IPS-15b (cell line): ENCODE data around the gene GATAD2A.

Experiments used
- H3K27me3 ChIP-seq: one replicate; pipeline ENCODE4 v1.6.1; 2013; ENCODE audit warnings: low read length; ENCODE audit not compliant: control insufficient read depth, insufficient read depth
- H3K36me3 ChIP-seq: one replicate; pipeline ENCODE4 v1.6.1; 2013; ENCODE audit warnings: low read length; ENCODE audit not compliant: control insufficient read depth, insufficient read depth
- H3K4me1 ChIP-seq: one replicate; pipeline ENCODE4 v1.6.1; 2013; ENCODE audit warnings: mild to moderate bottlenecking, low read length; ENCODE audit not compliant: control insufficient read depth, insufficient read depth
- H3K4me3 ChIP-seq: one replicate; pipeline ENCODE4 v1.5.1; 2013; ENCODE audit warnings: low read depth, low read length
- H3K9ac ChIP-seq: one replicate; pipeline ENCODE4 v1.6.1; 2013; ENCODE audit warnings: low read depth, mild to moderate bottlenecking, low read length
- H3K9me3 ChIP-seq: one replicate; pipeline ENCODE4 v1.6.1; 2013; ENCODE audit warnings: mild to moderate bottlenecking, low read length; ENCODE audit not compliant: control insufficient read depth, insufficient read depth

The GATAD2A gene

DNA sequence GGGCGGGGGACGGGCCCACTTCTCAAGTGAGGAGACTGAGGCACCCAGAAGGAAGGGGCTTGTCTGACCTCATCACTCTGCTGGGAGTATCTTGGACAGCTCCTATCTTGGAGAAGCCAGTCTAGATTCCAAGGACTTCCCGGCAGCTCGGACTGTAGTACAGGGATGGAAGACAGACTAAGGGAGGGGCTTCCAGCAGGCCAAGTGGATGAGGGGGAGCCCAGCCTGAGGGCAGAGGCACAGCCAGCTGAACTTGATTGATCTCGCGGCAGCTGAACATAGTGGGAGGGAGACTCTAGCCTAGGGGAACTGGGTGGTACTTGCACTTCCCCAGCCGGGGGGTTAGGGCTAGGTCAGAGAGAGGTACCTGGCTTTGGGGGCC is 133.3 kb downstream of the GATAD2A start:
- no peaks in the 10 kb centered on the region for H3K36me3 ChIP-seq
- peaks cover 26% of the 10 kb centered on the region for H3K27me3 ChIP-seq
- H3K9ac ChIP-seq: no peak overlapping the region
- H3K4me3 ChIP-seq: peak overlapping the region; percentile 60
- no peaks in the 10 kb centered on the region for H3K4me1 ChIP-seq
- H3K9me3 ChIP-seq: no peaks in the 10 kb centered on the region

DNA sequence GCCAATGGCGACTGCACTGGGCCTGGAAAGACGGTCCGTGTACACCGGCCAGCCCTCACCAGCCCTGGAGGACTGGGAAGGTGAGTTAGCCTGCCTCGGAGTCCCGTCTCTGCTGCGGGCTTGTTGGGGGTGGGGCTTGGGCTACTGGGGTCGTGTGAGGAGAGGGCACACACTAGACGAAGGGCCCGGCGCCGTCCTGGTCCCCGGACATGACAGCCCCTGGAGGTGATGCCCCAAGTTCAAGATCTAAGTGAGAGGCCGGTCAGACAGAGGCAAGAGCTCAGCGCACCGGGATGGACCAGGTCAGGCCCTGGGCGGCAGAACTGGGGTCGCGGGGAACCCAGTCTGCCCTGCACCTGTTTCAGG is 134.2 kb downstream of the GATAD2A start:
- H3K9ac ChIP-seq: no peak overlapping the region
- H3K9me3 ChIP-seq: no peaks in the 10 kb centered on the region
- H3K27me3 ChIP-seq: peaks cover 22% of the 10 kb centered on the region
- H3K4me3 ChIP-seq: peak overlapping the region; percentile 4
- H3K36me3 ChIP-seq: no peaks in the 10 kb centered on the region
- H3K4me1 ChIP-seq: no peaks in the 10 kb centered on the region

DNA sequence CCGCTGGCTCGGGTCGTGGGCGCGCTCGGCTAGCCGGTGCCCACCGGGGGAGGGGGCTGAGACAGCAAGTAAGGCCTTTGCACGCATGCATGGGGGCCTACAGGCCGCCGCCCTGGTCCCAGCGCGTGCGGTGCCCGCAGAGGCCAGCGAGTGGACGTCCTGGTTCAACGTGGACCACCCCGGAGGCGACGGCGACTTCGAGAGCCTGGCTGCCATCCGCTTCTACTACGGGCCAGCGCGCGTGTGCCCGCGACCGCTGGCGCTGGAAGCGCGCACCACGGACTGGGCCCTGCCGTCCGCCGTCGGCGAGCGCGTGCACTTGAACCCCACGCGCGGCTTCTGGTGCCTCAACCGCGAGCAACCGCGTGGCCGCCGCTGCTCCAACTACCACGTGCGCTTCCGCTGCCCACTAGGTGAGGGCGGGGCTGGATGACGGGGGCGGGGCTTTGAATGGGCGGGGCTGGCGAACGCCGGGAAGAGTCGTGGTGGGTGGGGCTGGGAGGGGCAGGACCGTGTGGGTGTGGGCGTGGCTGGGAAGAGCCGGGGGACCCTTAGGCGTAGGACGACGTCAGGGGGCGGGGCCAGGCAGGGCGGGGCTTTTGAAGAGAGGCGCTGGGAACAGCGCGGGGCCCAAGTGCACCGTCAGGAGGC is 134.7 kb downstream of the GATAD2A start:
- Histone ChIP-seq H3K9ac (no peak overlapping the region), H3K4me3 (peak overlapping the region; percentile 71), H3K36me3 (no peaks in the 10 kb centered on the region), H3K4me1 (no peaks in the 10 kb centered on the region), H3K9me3 (no peaks in the 10 kb centered on the region), H3K27me3 (peaks cover 22% of the 10 kb centered on the region)

DNA sequence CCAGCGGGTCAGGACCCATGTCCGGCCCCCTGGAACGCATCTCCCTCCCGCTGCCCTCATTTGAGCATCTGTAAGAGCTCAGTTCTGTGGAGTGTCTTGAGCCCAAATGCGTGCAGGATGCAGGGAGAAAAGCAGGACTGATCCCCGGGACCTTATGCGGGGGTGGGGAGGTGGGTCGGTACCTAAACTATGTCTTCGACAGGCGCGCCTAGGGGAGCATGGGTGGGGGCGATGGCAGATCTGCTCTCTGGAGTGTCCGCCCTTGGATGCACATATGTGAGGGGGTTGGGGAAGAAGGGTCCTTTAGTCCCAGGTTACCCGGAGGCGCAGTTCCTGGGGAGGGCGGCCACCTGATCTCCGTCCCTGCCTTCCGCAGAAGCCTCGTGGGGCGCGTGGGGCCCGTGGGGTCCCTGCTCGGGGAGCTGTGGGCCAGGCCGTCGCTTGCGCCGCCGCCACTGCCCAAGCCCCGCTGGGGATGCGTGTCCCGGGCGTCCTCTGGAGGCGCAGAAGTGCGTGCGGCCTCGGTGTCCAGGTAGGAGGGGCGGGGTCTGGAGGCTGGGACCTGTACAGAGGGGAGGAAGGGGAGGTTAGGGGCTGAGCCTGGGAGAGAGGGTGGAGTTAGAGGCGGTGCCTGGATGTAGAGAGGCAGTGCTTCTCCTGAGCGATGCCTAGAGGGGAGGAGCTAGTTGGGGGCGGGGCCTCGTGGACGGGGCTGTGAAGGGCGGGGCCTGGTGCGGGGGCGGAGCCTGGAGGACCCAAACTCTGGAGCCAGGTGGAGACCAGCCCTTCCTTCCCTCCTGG is 135.4 kb downstream of the GATAD2A start:
- Histone ChIP-seq H3K9me3 (no peaks in the 10 kb centered on the region), H3K36me3 (no peaks in the 10 kb centered on the region), H3K4me1 (no peaks in the 10 kb centered on the region), H3K9ac (no peak overlapping the region), H3K4me3 (peak overlapping the region; percentile 71), H3K27me3 (peaks cover 22% of the 10 kb centered on the region)

DNA sequence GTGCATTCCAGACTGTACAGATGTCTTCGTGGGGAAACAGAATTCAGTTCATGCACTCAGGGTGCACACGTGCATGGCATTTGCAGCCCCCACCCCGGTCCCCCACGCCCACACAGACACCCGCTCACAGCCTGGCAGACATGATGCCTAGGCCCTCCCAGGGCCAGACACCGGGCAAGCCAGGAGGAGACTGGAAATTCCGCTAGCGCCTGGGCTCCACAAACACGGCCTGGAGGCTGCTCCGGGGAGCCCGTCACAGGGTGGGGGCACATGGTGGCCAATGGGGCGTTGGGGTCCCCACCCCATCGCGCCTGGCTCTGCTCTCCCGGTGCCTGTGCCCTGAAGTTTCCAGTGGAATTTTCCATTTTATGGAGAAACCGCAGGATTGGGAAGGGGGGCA is 136.1 kb downstream of the GATAD2A start:
- no peaks in the 10 kb centered on the region for H3K36me3 ChIP-seq
- no peak overlapping the region for H3K4me3 ChIP-seq
- H3K9me3 ChIP-seq: no peaks in the 10 kb centered on the region
- H3K9ac ChIP-seq: no peak overlapping the region
- H3K27me3 ChIP-seq: peaks cover 22% of the 10 kb centered on the region
- H3K4me1 ChIP-seq: no peaks in the 10 kb centered on the region

DNA sequence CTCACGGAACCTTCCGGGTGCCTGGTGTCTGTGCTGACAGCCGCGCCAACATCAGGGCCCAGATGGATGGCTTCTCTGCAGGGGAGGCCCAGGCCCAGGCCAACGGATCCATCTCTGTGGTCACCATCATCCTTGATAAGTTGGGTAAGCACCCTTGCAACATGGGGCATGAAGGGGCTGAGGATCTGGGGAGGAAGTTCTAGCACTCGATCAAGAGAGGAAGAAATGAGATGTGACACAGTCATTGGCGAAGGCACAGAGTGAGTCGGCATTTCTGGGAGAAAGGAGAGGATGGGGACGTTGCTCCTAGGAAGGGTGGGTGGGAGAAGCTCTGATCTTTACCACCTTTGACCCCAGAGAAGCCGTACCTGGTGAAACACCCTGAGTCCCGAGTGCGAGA is 137.0 kb downstream of the GATAD2A start:
- Histone ChIP-seq H3K36me3 (no peaks in the 10 kb centered on the region), H3K4me1 (no peaks in the 10 kb centered on the region), H3K27me3 (peaks cover 22% of the 10 kb centered on the region), H3K4me3 (no peak overlapping the region), H3K9ac (no peak overlapping the region), H3K9me3 (no peaks in the 10 kb centered on the region)

DNA sequence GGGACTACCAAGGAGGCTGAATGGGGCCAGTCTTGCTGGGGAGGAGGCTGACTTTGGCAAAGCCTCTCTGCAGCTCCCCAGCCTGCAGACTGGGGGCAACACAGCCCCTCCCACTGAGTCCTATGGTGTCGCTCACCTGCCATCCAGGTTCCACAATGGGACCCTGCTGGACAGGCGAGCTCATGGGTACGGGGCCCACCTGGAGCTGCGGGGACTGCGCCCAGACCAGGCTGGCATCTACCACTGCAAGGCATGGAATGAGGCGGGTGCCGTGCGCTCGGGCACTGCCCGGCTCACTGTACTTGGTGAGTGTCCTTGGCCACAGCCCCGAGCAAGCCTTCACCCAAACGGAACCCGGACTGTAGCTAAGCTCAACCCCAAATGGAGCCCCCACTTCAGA is 137.6 kb downstream of the GATAD2A start:
- H3K4me3 ChIP-seq: no peak overlapping the region
- H3K9ac ChIP-seq: no peak overlapping the region
- no peaks in the 10 kb centered on the region for H3K9me3 ChIP-seq
- H3K27me3 ChIP-seq: peaks cover 17% of the 10 kb centered on the region
- H3K36me3 ChIP-seq: no peaks in the 10 kb centered on the region
- H3K4me1 ChIP-seq: no peaks in the 10 kb centered on the region

DNA sequence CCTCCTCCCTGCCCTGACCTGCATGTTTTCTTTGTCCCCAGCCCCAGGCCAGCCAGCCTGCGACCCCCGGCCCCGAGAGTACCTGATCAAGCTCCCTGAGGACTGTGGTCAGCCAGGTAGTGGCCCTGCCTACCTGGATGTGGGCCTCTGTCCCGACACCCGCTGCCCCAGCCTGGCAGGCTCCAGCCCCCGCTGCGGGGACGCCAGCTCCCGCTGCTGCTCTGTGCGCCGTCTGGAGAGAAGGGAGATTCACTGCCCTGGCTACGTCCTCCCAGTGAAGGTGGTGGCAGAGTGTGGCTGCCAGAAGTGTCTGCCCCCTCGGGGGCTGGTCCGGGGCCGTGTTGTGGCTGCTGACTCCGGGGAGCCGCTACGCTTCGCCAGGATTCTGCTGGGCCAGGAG is 138.2 kb downstream of the GATAD2A start:
- Histone ChIP-seq H3K9me3 (no peaks in the 10 kb centered on the region), H3K4me1 (no peaks in the 10 kb centered on the region), H3K9ac (no peak overlapping the region), H3K27me3 (peaks cover 14% of the 10 kb centered on the region), H3K4me3 (no peak overlapping the region), H3K36me3 (no peaks in the 10 kb centered on the region)

DNA sequence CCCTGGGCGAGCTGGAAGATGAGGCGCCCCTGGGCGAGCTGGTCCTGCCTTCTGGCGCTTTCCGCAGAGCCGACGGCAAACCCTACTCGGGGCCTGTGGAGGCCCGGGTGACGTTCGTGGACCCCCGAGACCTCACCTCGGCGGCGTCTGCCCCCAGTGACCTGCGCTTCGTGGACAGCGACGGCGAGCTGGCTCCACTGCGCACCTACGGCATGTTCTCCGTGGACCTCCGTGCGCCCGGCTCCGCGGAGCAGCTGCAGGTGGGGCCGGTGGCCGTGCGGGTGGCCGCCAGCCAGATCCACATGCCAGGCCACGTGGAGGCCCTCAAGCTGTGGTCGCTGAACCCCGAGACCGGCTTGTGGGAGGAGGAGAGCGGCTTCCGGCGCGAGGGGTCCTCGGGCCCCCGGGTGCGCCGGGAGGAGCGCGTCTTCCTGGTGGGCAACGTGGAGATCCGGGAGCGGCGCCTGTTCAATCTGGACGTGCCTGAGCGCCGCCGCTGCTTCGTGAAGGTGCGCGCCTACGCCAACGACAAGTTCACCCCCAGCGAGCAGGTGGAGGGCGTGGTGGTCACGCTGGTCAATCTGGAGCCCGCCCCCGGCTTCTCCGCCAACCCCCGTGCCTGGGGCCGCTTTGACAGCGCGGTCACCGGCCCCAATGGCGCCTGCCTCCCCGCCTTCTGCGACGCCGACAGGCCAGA is 138.9 kb downstream of the GATAD2A start:
- Histone ChIP-seq H3K4me3 (no peak overlapping the region), H3K9me3 (no peaks in the 10 kb centered on the region), H3K27me3 (peaks cover 8% of the 10 kb centered on the region), H3K9ac (no peak overlapping the region), H3K36me3 (no peaks in the 10 kb centered on the region), H3K4me1 (no peaks in the 10 kb centered on the region)

DNA sequence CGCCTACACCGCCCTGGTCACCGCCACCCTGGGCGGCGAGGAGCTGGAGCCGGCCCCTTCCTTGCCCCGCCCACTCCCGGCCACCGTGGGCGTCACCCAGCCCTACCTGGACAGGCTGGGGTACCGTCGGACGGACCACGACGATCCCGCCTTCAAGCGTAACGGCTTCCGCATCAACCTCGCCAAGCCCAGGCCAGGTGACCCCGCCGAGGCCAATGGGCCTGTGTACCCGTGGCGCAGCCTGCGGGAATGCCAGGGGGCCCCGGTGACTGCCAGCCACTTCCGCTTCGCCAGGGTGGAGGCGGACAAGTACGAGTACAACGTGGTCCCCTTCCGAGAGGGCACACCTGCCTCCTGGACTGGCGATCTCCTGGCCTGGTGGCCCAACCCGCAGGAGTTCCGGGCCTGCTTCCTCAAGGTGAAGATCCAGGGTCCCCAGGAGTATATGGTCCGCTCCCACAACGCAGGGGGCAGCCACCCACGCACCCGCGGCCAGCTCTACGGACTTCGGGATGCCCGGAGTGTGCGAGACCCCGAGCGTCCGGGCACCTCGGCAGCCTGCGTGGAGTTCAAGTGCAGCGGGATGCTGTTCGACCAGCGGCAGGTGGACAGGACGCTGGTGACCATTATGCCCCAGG is 139.6 kb downstream of the GATAD2A start:
- no peaks in the 10 kb centered on the region for H3K4me1 ChIP-seq
- peaks cover 1% of the 10 kb centered on the region for H3K27me3 ChIP-seq
- no peaks in the 10 kb centered on the region for H3K9me3 ChIP-seq
- no peaks in the 10 kb centered on the region for H3K36me3 ChIP-seq
- H3K4me3 ChIP-seq: no peak overlapping the region
- no peak overlapping the region for H3K9ac ChIP-seq

DNA sequence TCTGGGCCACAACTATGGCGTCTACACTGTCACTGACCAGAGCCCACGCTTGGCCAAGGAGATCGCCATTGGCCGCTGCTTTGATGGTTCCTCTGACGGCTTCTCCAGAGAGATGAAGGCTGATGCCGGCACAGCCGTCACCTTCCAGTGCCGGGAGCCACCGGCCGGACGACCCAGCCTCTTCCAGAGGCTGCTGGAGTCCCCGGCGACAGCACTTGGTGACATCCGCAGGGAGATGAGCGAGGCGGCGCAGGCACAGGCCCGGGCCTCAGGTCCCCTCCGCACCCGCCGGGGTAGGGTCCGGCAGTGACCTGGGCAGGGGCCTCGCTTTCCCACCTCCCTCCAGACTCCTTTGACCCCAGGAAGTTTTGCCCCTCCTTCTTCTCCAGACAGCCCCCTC is 140.2 kb downstream of the GATAD2A start:
- no peak overlapping the region for H3K9ac ChIP-seq
- no peaks in the 10 kb centered on the region for H3K9me3 ChIP-seq
- no peak overlapping the region for H3K4me3 ChIP-seq
- no peaks in the 10 kb centered on the region for H3K36me3 ChIP-seq
- no peaks in the 10 kb centered on the region for H3K4me1 ChIP-seq
- no peaks in the 10 kb centered on the region for H3K27me3 ChIP-seq
